ENCODE data around the gene LAMTOR4.
"Not testable (repeated sequence)": the region's sequence is repeated elsewhere in the genome, so short reads cannot be mapped to it uniquely, and the experiment has no call there.

Gene LAMTOR4

DNA sequence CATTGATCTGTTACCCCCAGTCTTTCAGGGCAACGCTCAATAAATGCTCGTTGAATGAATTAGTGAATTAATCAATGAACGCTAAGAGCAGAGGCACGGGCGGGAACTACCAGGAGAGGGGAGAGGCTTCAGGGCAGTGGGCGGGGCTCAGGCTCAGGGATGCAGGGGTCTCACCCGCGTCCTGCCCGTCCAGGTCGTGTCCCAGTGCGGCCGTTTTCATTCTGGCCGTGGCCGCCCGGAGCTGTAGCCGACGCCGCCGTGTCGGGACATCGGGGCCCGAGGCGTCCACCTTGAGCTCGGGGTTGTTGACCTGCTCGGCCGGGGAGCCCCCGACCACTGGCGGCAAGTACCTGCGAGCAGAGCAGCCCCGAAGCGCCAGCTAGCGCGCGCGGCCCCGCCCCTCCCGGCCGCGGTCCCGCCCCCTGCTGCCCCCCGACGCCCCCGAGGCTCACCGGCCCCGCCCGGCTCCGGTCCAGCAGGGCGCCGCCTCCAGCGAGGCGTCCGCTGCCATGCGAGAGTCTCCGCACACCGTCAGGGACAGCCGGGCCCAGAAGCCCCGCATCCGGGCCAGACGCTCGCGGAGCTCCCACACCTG lies 22.5 kb downstream of the LAMTOR4 start:
- DNase-seq, result no peak

GRCh38 chr7:100171840-100172239 lies 23.1 kb downstream of the LAMTOR4 start:
- no peak for DNase-seq

DNA sequence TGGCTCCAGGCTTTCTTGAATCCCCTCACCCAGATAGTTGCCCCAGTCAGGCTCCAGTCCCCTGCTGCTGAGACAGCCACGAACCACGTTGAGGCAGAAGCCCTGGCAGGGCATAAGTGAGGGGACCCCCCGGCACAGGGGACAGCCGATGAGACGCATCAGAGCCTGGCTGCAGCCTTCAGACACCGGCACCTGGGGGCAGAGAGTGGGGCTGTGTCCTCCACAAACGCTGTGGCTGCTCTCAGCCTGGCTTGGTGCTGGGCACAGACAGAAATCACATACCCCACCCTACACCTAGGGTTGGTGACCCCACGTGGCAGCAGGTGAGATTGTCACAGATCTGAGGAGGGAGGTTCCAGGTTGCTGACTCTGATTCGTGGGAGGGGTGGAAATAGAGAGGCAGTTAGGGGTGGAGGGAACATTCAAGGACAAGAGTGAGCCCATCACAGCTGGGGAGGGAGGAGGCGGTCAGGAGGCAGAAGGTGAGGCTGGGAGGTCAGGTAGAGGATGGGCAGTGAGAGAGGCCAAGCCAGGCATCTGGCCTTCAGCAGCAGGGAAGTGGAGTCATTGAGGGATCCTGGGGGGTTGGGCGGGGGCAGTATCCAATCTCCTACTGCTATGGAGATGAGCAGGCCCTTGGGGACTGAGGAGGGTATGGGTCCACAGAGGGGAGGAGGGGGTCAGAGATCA lies 25.2 kb downstream of the LAMTOR4 start:
- no peak for DNase-seq

GRCh38 chr7:100174582-100174981 lies 25.9 kb downstream of the LAMTOR4 start:
- no peak for DNase-seq

- DNase-seq, result no peak
Measured at GRCh38 chr7:100175296-100175935, 26.7 kb downstream of the LAMTOR4 start.

GRCh38 chr7:100176096-100177044 lies 27.7 kb downstream of the LAMTOR4 start:
- no peak for DNase-seq

DNA sequence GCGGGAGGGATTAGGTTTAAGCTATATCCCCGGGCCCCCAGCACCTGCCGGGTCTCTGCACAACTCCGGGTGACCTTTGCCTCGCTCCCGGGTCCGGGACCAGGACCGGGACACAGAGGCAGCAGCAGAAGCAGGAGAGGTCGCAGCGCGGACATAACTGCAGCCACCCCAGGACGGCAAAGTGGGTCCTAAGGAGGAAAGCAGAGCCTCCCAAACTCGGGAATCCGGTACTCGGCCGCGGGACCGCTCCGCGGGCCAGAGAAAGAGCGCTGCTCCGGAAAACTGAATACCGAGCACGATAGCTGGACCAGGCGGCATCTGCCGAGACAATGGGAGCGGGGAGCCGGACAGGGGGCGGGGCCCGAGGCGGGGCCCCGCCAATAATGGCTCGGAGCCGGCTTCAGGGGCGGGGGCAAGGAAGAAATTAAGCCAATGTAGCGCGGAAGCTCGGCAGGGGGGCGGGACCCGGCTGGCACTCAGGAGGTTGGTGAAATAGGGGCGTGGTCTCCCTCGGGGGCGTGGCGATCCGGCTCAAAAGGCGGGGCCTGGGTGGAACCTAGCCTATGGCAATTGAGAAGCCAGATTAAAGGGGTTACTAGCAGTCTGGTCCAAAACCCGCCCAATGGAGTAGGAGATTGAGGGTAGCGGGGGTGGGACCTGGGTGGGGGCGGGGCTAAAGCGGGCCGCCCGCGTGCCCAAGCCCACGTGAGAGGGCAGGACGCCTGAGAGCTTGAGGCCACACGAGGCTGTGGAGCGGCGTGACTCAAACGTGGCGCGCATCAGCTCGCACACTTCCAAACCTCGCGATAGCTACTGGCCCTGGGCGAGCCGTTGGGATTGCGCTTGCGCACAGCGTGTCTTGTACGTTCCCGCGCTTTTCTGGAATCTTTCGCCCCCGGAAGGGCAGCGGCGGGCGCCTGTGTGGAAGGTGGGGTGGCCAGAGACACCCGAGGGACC lies 28.6 kb downstream of the LAMTOR4 start, which contains the start of the genes GPC2 and STAG3:
TSS of gene GPC2 (minus strand) at position 337 of the 957 bp plus-strand sequence. CDS start at position 155, 182 bp downstream.
TSS of gene STAG3 (plus strand) at position 874 of the 957 bp plus-strand sequence. CDS start 2,639 bp downstream, outside the sequence.
- peak; percentile 97 for DNase-seq

DNA sequence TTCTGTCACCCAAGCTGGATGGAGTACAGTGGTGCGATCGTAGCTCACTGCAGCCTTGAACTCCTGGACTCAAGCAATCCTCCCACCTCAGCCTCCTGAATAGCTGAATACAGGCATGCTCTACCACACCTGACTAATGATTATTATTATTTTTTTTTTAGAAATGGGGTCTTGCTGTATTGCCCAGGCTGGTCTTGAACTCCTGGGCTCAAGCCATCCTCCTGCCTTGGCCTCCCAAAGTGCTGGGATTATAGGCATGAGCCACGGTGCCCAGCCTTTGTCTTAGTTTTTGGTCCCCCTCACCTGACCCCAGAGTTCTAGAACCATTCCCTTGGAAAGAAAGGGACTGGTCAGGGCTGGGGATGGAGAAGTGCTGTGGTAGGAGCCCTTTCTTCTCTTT lies 31.4 kb downstream of the LAMTOR4 start:
- not testable (repeated sequence) for DNase-seq

DNA sequence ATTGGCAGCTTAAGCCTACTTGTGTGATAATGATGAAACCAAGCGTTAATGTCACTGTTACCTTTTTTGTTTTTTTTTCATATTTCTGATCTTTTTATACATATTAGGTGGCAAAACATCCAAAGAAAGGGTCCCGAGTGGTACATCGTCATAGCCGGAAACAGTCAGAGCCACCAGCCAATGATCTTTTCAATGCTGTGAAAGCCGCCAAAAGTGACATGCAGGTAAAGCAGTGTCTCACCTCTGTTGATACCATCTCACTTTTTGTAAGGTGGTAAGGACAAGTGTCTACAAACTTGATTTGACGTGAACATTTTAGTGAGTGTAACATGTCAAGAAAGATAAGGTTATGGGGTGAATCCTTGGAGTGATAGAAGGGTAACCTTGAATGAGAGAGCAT lies 33.9 kb downstream of the LAMTOR4 start:
- DNase-seq, result not testable (repeated sequence)

DNA sequence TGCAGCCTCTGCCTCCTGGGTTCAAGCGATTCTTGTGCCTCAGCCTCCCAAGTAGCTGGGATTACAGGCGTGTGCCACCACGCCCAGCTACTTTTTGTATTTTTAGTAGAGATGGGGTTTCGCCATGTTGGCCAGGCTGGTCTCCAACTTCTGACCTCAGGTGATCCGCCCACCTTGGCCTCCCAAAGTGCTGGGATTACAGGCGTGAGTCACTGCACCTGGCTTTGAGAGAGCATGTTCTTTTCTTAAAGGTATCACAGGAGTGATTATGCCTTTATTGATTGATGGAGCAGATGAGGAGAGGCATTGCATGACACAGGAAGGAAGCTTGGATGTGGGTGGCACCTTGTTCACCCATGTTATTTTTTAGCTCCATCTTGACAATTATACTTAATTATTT lies 34.4 kb downstream of the LAMTOR4 start:
- not testable (repeated sequence) for DNase-seq

DNA sequence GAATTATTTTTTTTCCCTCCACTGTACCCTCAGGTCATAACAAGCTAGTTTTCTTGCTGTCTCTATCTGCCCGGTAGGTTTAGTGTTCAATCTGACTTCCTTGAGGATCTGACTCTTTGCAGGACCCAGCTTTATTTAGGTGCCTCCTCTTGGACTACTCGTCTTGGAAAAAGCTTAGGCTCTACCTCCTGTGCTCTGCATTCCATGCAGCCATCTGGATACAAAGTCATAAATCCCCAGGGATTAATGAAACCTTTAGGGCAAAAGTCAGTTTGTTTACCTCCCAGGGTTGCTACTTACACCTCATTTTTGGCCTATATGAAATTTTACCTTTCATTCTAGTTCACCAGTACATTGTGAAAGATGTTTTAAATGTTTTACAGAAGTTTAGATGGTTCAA lies 37.0 kb downstream of the LAMTOR4 start:
- DNase-seq, result no peak

DNA sequence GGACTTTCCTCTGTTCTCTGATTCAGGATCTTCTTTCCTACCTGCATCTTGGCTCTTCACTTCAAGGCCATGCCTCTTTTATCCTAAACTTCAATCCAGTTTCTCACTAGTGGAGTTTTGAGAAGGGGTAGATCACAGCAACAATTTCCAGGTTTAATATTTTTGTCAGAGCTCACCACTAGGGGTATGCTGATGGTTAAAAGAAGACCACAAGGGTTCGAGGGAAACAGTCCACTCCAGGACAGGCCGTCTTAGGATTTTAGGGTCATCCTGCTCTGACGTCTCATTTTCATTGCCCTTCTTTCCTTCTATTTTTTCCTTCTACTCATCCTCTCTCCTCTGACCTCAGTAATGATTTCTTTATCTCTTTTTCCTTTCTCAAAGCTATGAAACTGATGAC lies 40.3 kb downstream of the LAMTOR4 start:
- no peak for DNase-seq

- peak; percentile 50 for DNase-seq
Measured at GRCh38 chr7:100190048-100190711, 41.5 kb downstream of the LAMTOR4 start.

DNA sequence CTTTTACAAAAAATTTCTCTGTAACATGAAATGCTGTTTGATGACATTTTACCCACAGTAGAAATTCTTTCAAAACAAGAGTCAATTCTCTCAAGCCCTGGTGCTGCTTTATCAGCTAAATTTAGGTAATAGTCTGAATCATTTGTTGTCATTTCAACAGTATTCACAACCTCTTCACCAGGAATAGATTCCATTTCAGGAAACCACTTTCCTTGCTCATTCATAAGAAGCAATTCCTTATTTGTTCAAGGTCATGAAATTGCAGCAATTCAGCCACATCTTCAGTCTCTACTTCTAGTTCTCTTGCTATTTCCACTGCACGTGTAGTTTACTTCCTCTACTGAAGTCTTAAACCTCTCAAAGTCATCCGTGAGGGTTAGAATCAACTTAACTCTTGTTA lies 43.1 kb downstream of the LAMTOR4 start:
- no peak for DNase-seq

- not testable (repeated sequence) for DNase-seq
Measured at GRCh38 chr7:100192281-100192862, 43.7 kb downstream of the LAMTOR4 start.

GRCh38 chr7:100192969-100193368 lies 44.3 kb downstream of the LAMTOR4 start:
- DNase-seq, result no peak

DNA sequence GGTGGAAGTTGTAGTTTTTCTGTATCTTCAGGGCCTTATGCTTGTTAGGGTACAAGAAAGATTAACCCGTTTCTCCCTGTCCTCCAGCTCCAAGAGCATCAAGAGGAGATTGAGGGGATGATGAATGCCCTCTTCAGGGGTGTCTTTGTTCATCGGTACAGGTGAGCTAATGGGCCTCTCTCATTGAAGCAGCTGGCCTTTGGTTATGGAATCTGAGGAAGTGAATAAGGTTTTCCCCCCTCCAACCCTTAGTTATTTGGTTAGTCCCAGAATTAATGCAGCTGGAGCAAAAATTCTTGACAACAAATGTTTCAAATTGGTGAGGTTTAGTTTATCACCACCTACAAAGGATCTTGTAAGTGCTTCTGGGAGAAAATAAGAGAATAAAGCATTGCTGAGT lies 46.5 kb downstream of the LAMTOR4 start:
- no peak for DNase-seq

DNA sequence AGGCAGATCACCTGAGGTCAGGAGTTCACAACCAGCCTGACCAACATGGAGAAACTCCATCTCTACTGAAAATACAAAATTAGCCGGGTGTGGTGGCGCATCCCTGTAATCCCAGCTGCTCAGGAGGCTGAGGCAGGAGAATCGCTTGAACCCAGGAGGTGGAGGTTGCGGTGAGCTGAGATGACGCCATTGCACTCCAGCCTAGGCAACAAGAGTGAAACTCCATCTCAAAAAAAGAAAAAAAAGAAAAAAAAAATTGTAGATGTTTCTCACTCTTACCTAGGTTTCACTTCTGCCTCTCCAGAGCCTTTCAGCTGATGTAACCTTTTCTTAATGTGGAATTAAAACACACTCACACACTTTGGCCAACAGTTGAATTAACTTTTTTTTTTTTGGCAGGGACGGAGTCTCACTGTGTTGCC lies 47.2 kb downstream of the LAMTOR4 start:
- not testable (repeated sequence) for DNase-seq

GRCh38 chr7:100198266-100198665 lies 49.5 kb downstream of the LAMTOR4 start:
- DNase-seq, result no peak

DNA sequence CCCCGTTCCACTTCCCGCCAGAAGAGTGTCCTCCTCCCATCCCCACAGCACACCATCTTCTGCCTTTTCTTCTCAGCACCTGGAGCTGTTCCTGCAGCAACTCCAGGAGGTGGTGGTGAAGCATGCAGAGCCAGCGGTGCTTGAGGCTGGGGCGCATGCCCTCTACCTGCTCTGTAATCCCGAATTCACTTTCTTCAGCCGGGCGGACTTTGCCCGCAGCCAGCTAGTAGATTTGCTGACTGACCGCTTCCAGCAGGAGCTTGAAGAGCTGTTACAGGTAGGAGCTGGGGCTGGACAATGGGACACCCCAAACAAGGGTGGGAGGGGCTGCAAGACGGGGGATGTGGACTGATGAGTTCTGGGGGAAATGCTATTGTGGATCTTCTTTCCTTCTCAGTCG lies 52.0 kb downstream of the LAMTOR4 start:
- DNase-seq, result no peak
